GM19035 (cell line): Measurements from ENCODE around the gene CACNA1E.

ENCODE experiments used
- ATAC-seq: cut with Tn5 transposase; IDR thresholded peaks from one replicate; pipeline ENCODE4 v1.9.1; 2021; ENCODE audit not compliant: unreplicated experiment

CACNA1E gene

GRCh38 chr1:181483285-181484195 lies at the start of gene CACNA1E:
CACNA1E (plus strand) TSS chr1:181483517; CDS start chr1:181483745, 228 bp downstream.
- no peak for ATAC-seq

- no peak for ATAC-seq
Observed at GRCh38 chr1:181433931-181434330, 49.4 kb upstream of the CACNA1E start.

GRCh38 chr1:181438013-181438412 lies 45.3 kb upstream of the CACNA1E start:
- peak; percentile 74 for ATAC-seq

GRCh38 chr1:181440510-181440909 lies 42.8 kb upstream of the CACNA1E start:
- ATAC-seq = no peak

- ATAC-seq = no peak
Observed at GRCh38 chr1:181442181-181442525, 41.2 kb upstream of the CACNA1E start.

- no peak for ATAC-seq
Observed at GRCh38 chr1:181443231-181443853, 40.0 kb upstream of the CACNA1E start.

GRCh38 chr1:181445436-181445835 lies 37.9 kb upstream of the CACNA1E start:
- ATAC-seq = no peak

- no peak for ATAC-seq
Observed at GRCh38 chr1:181448461-181448860, 34.9 kb upstream of the CACNA1E start.

GRCh38 chr1:181451661-181452230 lies 31.6 kb upstream of the CACNA1E start:
- ATAC-seq = no peak

GRCh38 chr1:181452746-181453145 lies 30.6 kb upstream of the CACNA1E start:
- no peak for ATAC-seq

- ATAC-seq = no peak
Observed at GRCh38 chr1:181453541-181454201, 29.6 kb upstream of the CACNA1E start.

GRCh38 chr1:181456551-181456950 lies 26.8 kb upstream of the CACNA1E start:
- no peak for ATAC-seq

GRCh38 chr1:181458419-181458818 lies 24.9 kb upstream of the CACNA1E start:
- no peak for ATAC-seq

- no peak for ATAC-seq
Observed at GRCh38 chr1:181459067-181459466, 24.2 kb upstream of the CACNA1E start.

- no peak for ATAC-seq
Observed at GRCh38 chr1:181469829-181470228, 13.5 kb upstream of the CACNA1E start.

GRCh38 chr1:181475580-181475979 lies 7.7 kb upstream of the CACNA1E start:
- no peak for ATAC-seq

- ATAC-seq = no peak
Observed at GRCh38 chr1:181476581-181476980, 6.7 kb upstream of the CACNA1E start.

GRCh38 chr1:181478306-181478705 lies 5.0 kb upstream of the CACNA1E start:
- ATAC-seq = no peak

GRCh38 chr1:181479137-181479745 lies 4.1 kb upstream of the CACNA1E start:
- ATAC-seq = peak; percentile 51

GRCh38 chr1:181482001-181482430 lies 1.3 kb upstream of the CACNA1E start:
- ATAC-seq = peak; percentile 0
